ENCODE measurements around the gene FGD4.

Gene FGD4

GRCh38 chr12:32478166-32478565 is 78.8 kb downstream of the FGD4 start:
- 0 out of 2 replicates have a peak overlapping the region, but pooled peaks have one; percentile 38 for H2AFZ ChIP-seq (ENCODE audit: low read length)
- H3K4me3 ChIP-seq (ENCODE audit: low read length, poor library complexity, severe bottlenecking): no peak overlapping the region
- no peaks in the 10 kb centered on the region for H3F3A ChIP-seq (ENCODE audit: low read depth)
- H3K9me3 ChIP-seq (ENCODE audit: insufficient read depth, low read depth, low read length): no peaks in the 10 kb centered on the region
- peaks cover 12% of the 10 kb centered on the region for H3K4me1 ChIP-seq (ENCODE audit: insufficient read depth, low read length, poor library complexity, severe bottlenecking)
- H3K9ac ChIP-seq (ENCODE audit: low read depth, low read length, poor library complexity, severe bottlenecking): no peak overlapping the region
- H3K36me3 ChIP-seq (ENCODE audit: insufficient read depth, low read length): no peaks in the 10 kb centered on the region
- H3K79me2 ChIP-seq (ENCODE audit: insufficient read depth, low read length): no peaks in the 10 kb centered on the region
- no peaks in the 10 kb centered on the region for H4K20me1 ChIP-seq (ENCODE audit: insufficient read depth, low read length, poor library complexity, severe bottlenecking)
- no peaks in the 10 kb centered on the region for H3K9me2 ChIP-seq (replicated peaks; ENCODE audit: low read depth, low read length)
- TF ChIP-seq CTCF (conservative IDR thresholded peaks at IDR 0.05; ENCODE audit: low read length): no peak
- H3K27me3 ChIP-seq (ENCODE audit: insufficient read depth, low read length, poor library complexity, severe bottlenecking): no peaks in the 10 kb centered on the region
- no peak overlapping the region for H3K4me2 ChIP-seq (ENCODE audit: low read depth, low read length, poor library complexity, severe bottlenecking)

GRCh38 chr12:32478858-32479725 is 79.7 kb downstream of the FGD4 start:
- Histone ChIP-seq H3K4me2 (ENCODE audit: low read depth, low read length, poor library complexity, severe bottlenecking) (no peak overlapping the region), H2AFZ (ENCODE audit: low read length) (peak overlapping the region; percentile 51; the same call in 1 of the 2 replicates), H3K36me3 (ENCODE audit: insufficient read depth, low read length) (no peaks in the 10 kb centered on the region), H3K9me3 (ENCODE audit: insufficient read depth, low read depth, low read length) (no peaks in the 10 kb centered on the region), H3K27me3 (ENCODE audit: insufficient read depth, low read length, poor library complexity, severe bottlenecking) (no peaks in the 10 kb centered on the region), H3K9ac (ENCODE audit: low read depth, low read length, poor library complexity, severe bottlenecking) (no peak overlapping the region), H3K9me2 (replicated peaks; ENCODE audit: low read depth, low read length) (no peaks in the 10 kb centered on the region), H3F3A (ENCODE audit: low read depth) (no peaks in the 10 kb centered on the region), H4K20me1 (ENCODE audit: insufficient read depth, low read length, poor library complexity, severe bottlenecking) (no peaks in the 10 kb centered on the region), H3K4me1 (ENCODE audit: insufficient read depth, low read length, poor library complexity, severe bottlenecking) (peaks cover 18% of the 10 kb centered on the region), H3K79me2 (ENCODE audit: insufficient read depth, low read length) (no peaks in the 10 kb centered on the region), H3K4me3 (ENCODE audit: low read length, poor library complexity, severe bottlenecking) (no peak overlapping the region)
- no peak for TF ChIP-seq CTCF (conservative IDR thresholded peaks at IDR 0.05; ENCODE audit: low read length)
- no peak for TF ChIP-seq EZH2phosphoT487 (IDR thresholded peaks at IDR 0.05; ENCODE audit: borderline replicate concordance)

- H3K9ac ChIP-seq (ENCODE audit: low read depth, low read length, poor library complexity, severe bottlenecking): no peak overlapping the region
These were observed 82.9 kb downstream of the FGD4 start for GRCh38 chr12:32482226-32482625.

More at GRCh38 chr12:32482226-32482625, 82.9 kb downstream of the FGD4 start:
- Histone ChIP-seq H3K4me2 (ENCODE audit: low read depth, low read length, poor library complexity, severe bottlenecking) (no peak overlapping the region), H3K27me3 (ENCODE audit: insufficient read depth, low read length, poor library complexity, severe bottlenecking) (no peaks in the 10 kb centered on the region), H3K4me1 (ENCODE audit: insufficient read depth, low read length, poor library complexity, severe bottlenecking) (peaks cover 22% of the 10 kb centered on the region), H3K79me2 (ENCODE audit: insufficient read depth, low read length) (no peaks in the 10 kb centered on the region), H3K9me2 (replicated peaks; ENCODE audit: low read depth, low read length) (no peaks in the 10 kb centered on the region), H3K9me3 (ENCODE audit: insufficient read depth, low read depth, low read length) (no peaks in the 10 kb centered on the region), H4K20me1 (ENCODE audit: insufficient read depth, low read length, poor library complexity, severe bottlenecking) (no peaks in the 10 kb centered on the region), H3K36me3 (ENCODE audit: insufficient read depth, low read length) (no peaks in the 10 kb centered on the region), H3F3A (ENCODE audit: low read depth) (no peaks in the 10 kb centered on the region), H3K4me3 (ENCODE audit: low read length, poor library complexity, severe bottlenecking) (no peak overlapping the region), H2AFZ (ENCODE audit: low read length) (no peak overlapping the region)
- TF ChIP-seq CTCF (conservative IDR thresholded peaks at IDR 0.05; ENCODE audit: low read length) (no peak), EZH2phosphoT487 (IDR thresholded peaks at IDR 0.05; ENCODE audit: borderline replicate concordance) (no peak)
